K562 (cell line): Measurements from ENCODE around the gene TINAGL1. TPM values are rescaled to one million over a fixed set of nuclear protein-coding genes. Genes with fewer than 3 reads are reported as not detected.

Experiments used
- BRD9 ChIP-seq: fragments of 450-650 bp; IDR thresholded peaks from 2 replicates; pipeline ENCODE4 v1.6.1; 2018; ENCODE audit warnings: low read depth; ENCODE audit not compliant: partially characterized antibody
- DPF2 ChIP-seq: fragments of 450-650 bp; IDR thresholded peaks from 2 replicates; pipeline ENCODE4 v1.6.1; 2016
- GMEB1 ChIP-seq: fragments of 250-450 bp; sonication (Bioruptor Pico); IDR thresholded peaks from 2 replicates; pipeline ENCODE4 v1.4.0; 2020; ENCODE audit warnings: mild to moderate bottlenecking
- HNRNPL ChIP-seq: fragments of 200-400 bp; formaldehyde crosslinking; IDR thresholded peaks from 2 replicates; pipeline ENCODE4 v1.6.1; 2017; ENCODE audit warnings: low read depth, mild to moderate bottlenecking, low read length
- KDM1A ChIP-seq, 2 experiments: fragments of 450-650 bp; IDR thresholded peaks; 2 replicates each; pipeline ENCODE4 v1.6.1; 2016; ENCODE audit warnings: mild to moderate bottlenecking in 2 of 2
- MAFF ChIP-seq: IDR thresholded peaks from 2 replicates; pipeline ENCODE4 v1.6.1; 2012; ENCODE audit warnings: low read length, improper control_type of control experiment
- MGA ChIP-seq: fragments of 450-650 bp; IDR thresholded peaks from 2 replicates; pipeline ENCODE4 v1.6.1; 2016; ENCODE audit warnings: mild to moderate bottlenecking, moderate library complexity
- NCOR1 ChIP-seq: fragments of 450-650 bp; IDR thresholded peaks from 2 replicates; pipeline ENCODE4 v1.6.1; 2016; ENCODE audit warnings: mild to moderate bottlenecking, moderate library complexity
- PREB ChIP-seq: sonication (generic); formaldehyde crosslinking; IDR thresholded peaks from 2 replicates; pipeline ENCODE4 v1.8.1; 2023; ENCODE audit warnings: mild to moderate bottlenecking, missing genetic modification reagents
- RCOR1 ChIP-seq, 2 experiments: IDR thresholded peaks; 2 replicates each; pipeline ENCODE4 v1.6.1; 2012; ENCODE audit warnings: low read depth in 2 of 2, low read length in 2 of 2, borderline replicate concordance in 1 of 2, improper control_type of control experiment in 1 of 2
- SRSF9 ChIP-seq: fragments of 200-400 bp; formaldehyde crosslinking; IDR thresholded peaks from 2 replicates; pipeline ENCODE4 v1.6.1; 2017; ENCODE audit warnings: low read depth, low read length, borderline replicate concordance
- ZNF121 ChIP-seq: sonication (generic); formaldehyde crosslinking; conservative IDR thresholded peaks from 2 replicates; pipeline ENCODE4 v1.8.0; 2022; ENCODE audit warnings: missing genetic modification reagents
- polyA plus RNA-seq, 8 experiments: library from polyadenylated mRNA; depleted of rRNA in 4 of 8; stranded (reverse) in 5 of 8; unstranded in 3 of 8; fragments of >200 nt; fragmentation: Nextera tagmentation in 2 of 8; fragmentation: Illumina TruSeq in 1 of 8; extraction: Ambion mirVana in 2 of 8; extraction: Trizol in 1 of 8; gene quantifications; 2 replicates each; pipeline versions ENCODE4 v1.2.1 to v1.2.3, GENCODE V29; 2011 to 2014; ENCODE audit warnings: inconsistent platforms in 1 of 8, missing spikeins in 1 of 8
- total RNA-seq, 7 experiments: library from RNA; depleted of rRNA in 6 of 7; stranded (reverse); fragments of >200 nt in 6 of 7; fragmentation: Illumina TruSeq in 2 of 7; extraction: Trizol in 2 of 7; gene quantifications; 2 replicates each; pipeline versions ENCODE4 v1.2.1 to v1.2.3, GENCODE V29; 2011 to 2021; ENCODE audit warnings: low replicate concordance in 1 of 7
- TF ChIP-seq, protein P1 (sequence below): fragments of 450-650 bp; conservative IDR thresholded peaks from 2 replicates; pipeline ENCODE4 v1.6.1; 2016; ENCODE audit warnings: missing genetic modification characterization, low read depth, mild to moderate bottlenecking, missing compliant biosample characterization, moderate library complexity

The TINAGL1 gene
- total and polyA plus RNA-seq, 9 of the 15 experiments (the other 6 are each of a cell fraction or from before 2014, with no cell fraction given) = 0.04 to 1.2 (median 0.07) TPM; not detected in 4

GRCh38 chr1:31574749-31575368 is 1.5 kb upstream of the TINAGL1 start (continued):
- TF ChIP-seq MGA = no peak
- TF ChIP-seq PREB = no peak
- no peak for TF ChIP-seq SRSF9
- TF ChIP-seq ZNF121 (CRISPR knock-in tag) = no peak
- TF ChIP-seq KDM1A (IDR thresholded peaks at IDR 0.05) = peak; percentile 63 to 78
- no peak for TF ChIP-seq MAFF
- peak; percentile 71 for TF ChIP-seq DPF2
- no peak for TF ChIP-seq GMEB1
- TF ChIP-seq BRD9 = no peak
- TF ChIP-seq, protein P1, sequence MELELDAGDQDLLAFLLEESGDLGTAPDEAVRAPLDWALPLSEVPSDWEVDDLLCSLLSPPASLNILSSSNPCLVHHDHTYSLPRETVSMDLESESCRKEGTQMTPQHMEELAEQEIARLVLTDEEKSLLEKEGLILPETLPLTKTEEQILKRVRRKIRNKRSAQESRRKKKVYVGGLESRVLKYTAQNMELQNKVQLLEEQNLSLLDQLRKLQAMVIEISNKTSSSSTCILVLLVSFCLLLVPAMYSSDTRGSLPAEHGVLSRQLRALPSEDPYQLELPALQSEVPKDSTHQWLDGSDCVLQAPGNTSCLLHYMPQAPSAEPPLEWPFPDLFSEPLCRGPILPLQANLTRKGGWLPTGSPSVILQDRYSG (tag) = no peak
- no peak for TF ChIP-seq HNRNPL
- TF ChIP-seq RCOR1 (IDR thresholded peaks at IDR 0.05; ENCODE audit: borderline replicate concordance in 1 of 2, low read depth in 2 of 2, low read length in 2 of 2) = peak; percentile 46 to 52; a peak in 2 of 4 replicates
- TF ChIP-seq NCOR1 = peak; percentile 80
